Activated CD8-positive, alpha-beta T cell treated with anti-CD3 and anti-CD28 coated beads for 36 hours (primary cell): ENCODE results near the gene SMPD1. TPM values are rescaled to one million over a fixed set of nuclear protein-coding genes. Genes with fewer than 3 reads are reported as not detected.

Experiments used
- ATAC-seq: fragments of 200-7000 bp; cut with Tn5 transposase; one replicate; pipeline ENCODE4 v1.10.0; 2021; ENCODE audit warnings: mild to moderate bottlenecking, moderate library complexity
- CTCF ChIA-PET: fragments of 350-600 bp; sonication (Branson Sonifier 250); formaldehyde crosslinking; loops from one replicate; lab custom pipeline; 2021; ENCODE audit warnings: antibody characterized with exemption; lab: Charles Lee
- POLR2A ChIA-PET: fragments of 350-600 bp; sonication (Branson Sonifier 250); formaldehyde crosslinking; loops from one replicate; lab custom pipeline; 2021; ENCODE audit warnings: antibody characterized with exemption; lab: Charles Lee
- DNase-seq: peaks from one replicate; pipeline ENCODE4 v3.0.0-alpha.2; 2020
- H3K27ac Mint-ChIP-seq: one replicate; pipeline ENCODE4 v1.8.0; 2021; ENCODE audit warnings: mild to moderate bottlenecking, mixed read lengths
- H3K27me3 Mint-ChIP-seq: one replicate; pipeline ENCODE4 v1.8.0; 2021; ENCODE audit warnings: mixed read lengths
- H3K36me3 Mint-ChIP-seq: one replicate; pipeline ENCODE4 v1.8.0; 2021; ENCODE audit warnings: low read depth, mixed read lengths
- H3K4me1 Mint-ChIP-seq: one replicate; pipeline ENCODE4 v1.8.0; 2021; ENCODE audit warnings: low read depth, mixed read lengths
- H3K4me3 Mint-ChIP-seq: one replicate; pipeline ENCODE4 v1.8.0; 2021; ENCODE audit warnings: mild to moderate bottlenecking, moderate library complexity, mixed read lengths
- H3K9me3 Mint-ChIP-seq: one replicate; pipeline ENCODE4 v1.8.0; 2021; ENCODE audit warnings: mixed read lengths
- intact Hi-C: fragments of 100-400 bp; cut with micrococcal nuclease; formaldehyde crosslinking; loops from one replicate; pipeline ENCODE4 v1.10.0; 2022
- total RNA-seq, 2 experiments: library from RNA; stranded (reverse); gene quantifications; one replicate each; pipeline ENCODE4 v1.2.3, GENCODE V29; 2021
- TF ChIP-seq, protein P1 (sequence below): fragments of 200-600 bp; IDR thresholded peaks from one replicate; pipeline ENCODE4 v1.8.0; 2022; ENCODE audit warnings: antibody characterized with exemption, mild to moderate bottlenecking

Gene SMPD1
- total RNA-seq, 2 experiments from 2014 or later, result 10.6 to 11.2 TPM

DNA sequence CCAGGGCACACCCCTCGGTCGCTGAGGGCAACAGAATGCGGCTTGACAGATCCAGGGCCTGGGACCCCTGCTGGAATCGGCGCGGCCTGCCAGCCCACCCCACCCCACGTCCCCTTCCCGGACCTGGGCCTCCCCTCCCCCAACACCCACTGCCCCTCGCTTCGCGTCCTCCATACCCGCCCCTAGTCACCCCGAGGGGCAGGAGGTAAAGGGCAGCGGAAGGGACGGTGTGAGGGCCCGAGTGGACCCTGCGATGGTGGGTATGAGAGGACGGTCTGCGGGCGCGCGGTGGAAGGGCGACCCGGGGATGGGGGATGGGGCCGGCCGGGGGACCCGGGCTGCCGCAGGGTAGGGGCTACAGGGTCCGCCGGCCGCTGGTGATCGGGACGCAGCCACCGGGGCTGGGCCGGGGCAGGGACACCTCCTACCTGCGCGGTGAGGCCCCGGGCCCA is 28.3 kb downstream of the SMPD1 start:
- peaks cover 4% of the 10 kb centered on the region for H3K4me1 Mint-ChIP-seq
- H3K9me3 Mint-ChIP-seq, result no peaks in the 10 kb centered on the region
- CTCF ChIA-PET, result interaction anchor here (1.0 to 7.3 kb wide), 12 partner anchors 8 to 113 kb away, joined by 3 to 60 read pairs (median 6); partner anchors contain the start of gene SMPD1
- H3K4me3 Mint-ChIP-seq, result no peak overlapping the region
- DNase-seq (peak; percentile 22), ATAC-seq (no peak)
- H3K36me3 Mint-ChIP-seq, result no peaks in the 10 kb centered on the region
- TF ChIP-seq, protein P1, sequence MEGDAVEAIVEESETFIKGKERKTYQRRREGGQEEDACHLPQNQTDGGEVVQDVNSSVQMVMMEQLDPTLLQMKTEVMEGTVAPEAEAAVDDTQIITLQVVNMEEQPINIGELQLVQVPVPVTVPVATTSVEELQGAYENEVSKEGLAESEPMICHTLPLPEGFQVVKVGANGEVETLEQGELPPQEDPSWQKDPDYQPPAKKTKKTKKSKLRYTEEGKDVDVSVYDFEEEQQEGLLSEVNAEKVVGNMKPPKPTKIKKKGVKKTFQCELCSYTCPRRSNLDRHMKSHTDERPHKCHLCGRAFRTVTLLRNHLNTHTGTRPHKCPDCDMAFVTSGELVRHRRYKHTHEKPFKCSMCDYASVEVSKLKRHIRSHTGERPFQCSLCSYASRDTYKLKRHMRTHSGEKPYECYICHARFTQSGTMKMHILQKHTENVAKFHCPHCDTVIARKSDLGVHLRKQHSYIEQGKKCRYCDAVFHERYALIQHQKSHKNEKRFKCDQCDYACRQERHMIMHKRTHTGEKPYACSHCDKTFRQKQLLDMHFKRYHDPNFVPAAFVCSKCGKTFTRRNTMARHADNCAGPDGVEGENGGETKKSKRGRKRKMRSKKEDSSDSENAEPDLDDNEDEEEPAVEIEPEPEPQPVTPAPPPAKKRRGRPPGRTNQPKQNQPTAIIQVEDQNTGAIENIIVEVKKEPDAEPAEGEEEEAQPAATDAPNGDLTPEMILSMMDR, result no peak
- H3K27ac Mint-ChIP-seq, result peak overlapping the region; percentile 40
- intact Hi-C loops, result no loop called here
- H3K27me3 Mint-ChIP-seq, result peaks cover 8% of the 10 kb centered on the region
- POLR2A ChIA-PET, result interaction anchor here (0.8 to 3.4 kb wide), 7 partner anchors 12 to 327 kb away, joined by 3 to 17 read pairs (median 3); partner anchors contain the start of gene SMPD1

GRCh38 chr11:6419009-6419631 is 28.8 kb downstream of the SMPD1 start, which contains the start of gene APBB1:
Gene APBB1 (minus strand): TSS chr11:6419094. CDS start chr11:6411347, 7,747 bp downstream.
- Mint-ChIP-seq H3K27ac (peak within 1 kb of the TSS; percentile 75), H3K9me3 (no peaks in the 10 kb centered on the region), H3K27me3 (peaks cover 8% of the 10 kb centered on the region), H3K4me1 (peaks cover 4% of the 10 kb centered on the region), H3K36me3 (no peaks in the 10 kb centered on the region), H3K4me3 (no peak within 1 kb of the TSS)
- ATAC-seq, result peak; percentile 72
- intact Hi-C loops, result no loop called here
- peak; percentile 69 for DNase-seq
- TF ChIP-seq, protein P1, result no peak
- POLR2A ChIA-PET, result interaction anchor here (0.6 to 3.4 kb wide), 10 partner anchors 10 to 100 kb away, joined by 3 to 17 read pairs (median 3); partner anchors contain the start of gene SMPD1
- CTCF ChIA-PET, result interaction anchor here (1.0 to 7.3 kb wide), 11 partner anchors 8 to 112 kb away, joined by 3 to 60 read pairs (median 6); partner anchors contain the start of gene SMPD1

DNA sequence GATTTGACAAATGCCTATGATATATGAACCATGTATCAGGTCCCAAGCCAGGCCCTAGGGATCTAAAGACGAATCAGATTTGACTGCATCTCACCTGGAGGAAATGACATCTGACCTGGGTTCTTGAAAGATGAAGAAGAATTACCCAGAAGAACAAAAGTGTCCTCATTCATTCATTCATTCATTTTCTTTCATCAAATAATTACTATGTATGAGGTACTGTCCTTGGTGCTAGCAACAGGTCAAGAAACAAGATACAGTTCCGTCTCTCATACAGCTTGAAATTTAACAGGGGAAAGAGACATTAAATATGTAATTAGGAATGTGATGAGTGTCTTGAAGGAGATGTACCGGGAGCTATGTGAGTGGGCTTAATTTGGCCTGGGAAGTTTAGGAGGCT is 30.4 kb downstream of the SMPD1 start:
- Mint-ChIP-seq H3K27ac (no peak overlapping the region), H3K4me3 (no peak overlapping the region), H3K27me3 (peaks cover 8% of the 10 kb centered on the region), H3K9me3 (no peaks in the 10 kb centered on the region), H3K36me3 (no peaks in the 10 kb centered on the region), H3K4me1 (peaks cover 4% of the 10 kb centered on the region)
- TF ChIP-seq, protein P1, result no peak
- no peak for ATAC-seq
- ChIA-PET CTCF (interaction anchor here (0.9 to 7.3 kb wide), 3 partner anchors 23 to 42 kb away, joined by 3 to 60 read pairs (median 18); no protein-coding TSS in a partner anchor), POLR2A (interaction anchor here (2.4 kb wide), 1 partner anchor 30 kb away, joined by 13 read pairs; the partner anchor contains the start of gene SMPD1)
- no peak for DNase-seq
- intact Hi-C loops, result no loop called here

- H3K9me3 Mint-ChIP-seq, result no peaks in the 10 kb centered on the region
- no peak overlapping the region for H3K27ac Mint-ChIP-seq
- DNase-seq, result no peak
- intact Hi-C loops, result no loop called here
- no peaks in the 10 kb centered on the region for H3K4me1 Mint-ChIP-seq
- TF ChIP-seq, protein P1, result no peak
- H3K36me3 Mint-ChIP-seq, result no peaks in the 10 kb centered on the region
- peaks cover 2% of the 10 kb centered on the region for H3K27me3 Mint-ChIP-seq
- POLR2A ChIA-PET, result interaction anchor here (0.6 to 0.8 kb wide), 2 partner anchors 14 to 36 kb away, joined by 3 to 4 read pairs; no protein-coding TSS in a partner anchor
- no peak for ATAC-seq
- no peak overlapping the region for H3K4me3 Mint-ChIP-seq
- CTCF ChIA-PET, result interaction anchor here (0.8 to 3.5 kb wide), 10 partner anchors 9 to 74 kb away, joined by 3 to 18 read pairs (median 4); partner anchors contain the start of gene APBB1
These were observed 37.2 kb downstream of the SMPD1 start for GRCh38 chr11:6427516-6427915.
